Measurements from ENCODE around the gene FN3KRP.

FN3KRP gene

DNA sequence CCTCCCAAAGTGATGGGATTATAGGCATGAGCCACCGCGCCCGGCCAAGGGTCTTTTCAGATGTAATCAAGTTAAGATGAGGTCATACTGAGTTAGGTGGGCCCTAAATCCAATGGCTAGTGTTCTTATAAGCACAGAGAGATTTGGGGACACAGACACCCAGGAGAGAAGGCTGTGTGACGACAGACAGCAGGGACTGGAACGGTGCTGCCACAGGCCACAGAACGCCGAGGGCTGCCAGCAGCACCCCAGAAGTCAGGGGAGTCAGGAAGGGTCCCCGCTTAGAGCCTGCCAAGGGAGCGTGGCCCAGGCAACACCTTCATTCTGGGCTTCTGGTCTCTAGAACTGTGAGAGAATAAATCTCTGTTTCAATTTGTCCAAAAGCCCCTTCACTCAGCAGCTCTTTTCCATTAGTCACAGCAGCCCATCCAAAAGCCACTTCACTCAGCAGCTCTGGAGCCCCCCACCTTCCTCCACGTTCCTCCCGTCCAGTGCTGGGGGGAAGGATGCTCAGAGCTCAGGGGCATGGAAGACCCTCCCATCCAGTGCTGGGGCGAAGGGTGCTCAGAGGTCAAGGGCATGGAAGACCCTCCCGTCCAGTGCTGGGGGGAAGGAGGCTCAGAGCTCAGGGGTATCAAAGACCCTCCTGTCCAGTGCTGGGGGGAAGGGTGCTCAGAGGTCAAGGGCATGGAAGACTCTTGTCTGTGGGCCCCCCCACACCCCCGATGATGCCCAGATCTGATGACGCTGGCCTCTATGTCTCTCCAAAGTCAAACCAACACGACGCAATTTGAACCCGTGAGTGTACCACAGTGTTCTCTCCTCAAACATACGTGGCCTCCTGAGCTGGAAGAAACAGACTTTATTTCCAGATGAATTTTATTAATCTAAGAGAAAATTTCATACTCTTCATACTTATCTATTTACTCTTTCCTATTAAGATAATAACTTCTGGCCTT lies 29.9 kb upstream of the FN3KRP start:
- Histone ChIP-seq H3K9me3 (no peaks in the 10 kb centered on the region), H3K27ac (no peak overlapping the region), H3K4me3 (ENCODE audit: low read depth in 1 of 2, low read length in 1 of 2) (no peak overlapping the region), H3K4me1 (ENCODE audit: control insufficient read depth in 1 of 2, insufficient read depth in 1 of 2, low read depth in 1 of 2, low read length in 1 of 2) (no peaks in the 10 kb centered on the region), H3K36me3 (no peaks in the 10 kb centered on the region), H3K27me3 (no peaks in the 10 kb centered on the region)
- TF ChIP-seq, protein P1, sequence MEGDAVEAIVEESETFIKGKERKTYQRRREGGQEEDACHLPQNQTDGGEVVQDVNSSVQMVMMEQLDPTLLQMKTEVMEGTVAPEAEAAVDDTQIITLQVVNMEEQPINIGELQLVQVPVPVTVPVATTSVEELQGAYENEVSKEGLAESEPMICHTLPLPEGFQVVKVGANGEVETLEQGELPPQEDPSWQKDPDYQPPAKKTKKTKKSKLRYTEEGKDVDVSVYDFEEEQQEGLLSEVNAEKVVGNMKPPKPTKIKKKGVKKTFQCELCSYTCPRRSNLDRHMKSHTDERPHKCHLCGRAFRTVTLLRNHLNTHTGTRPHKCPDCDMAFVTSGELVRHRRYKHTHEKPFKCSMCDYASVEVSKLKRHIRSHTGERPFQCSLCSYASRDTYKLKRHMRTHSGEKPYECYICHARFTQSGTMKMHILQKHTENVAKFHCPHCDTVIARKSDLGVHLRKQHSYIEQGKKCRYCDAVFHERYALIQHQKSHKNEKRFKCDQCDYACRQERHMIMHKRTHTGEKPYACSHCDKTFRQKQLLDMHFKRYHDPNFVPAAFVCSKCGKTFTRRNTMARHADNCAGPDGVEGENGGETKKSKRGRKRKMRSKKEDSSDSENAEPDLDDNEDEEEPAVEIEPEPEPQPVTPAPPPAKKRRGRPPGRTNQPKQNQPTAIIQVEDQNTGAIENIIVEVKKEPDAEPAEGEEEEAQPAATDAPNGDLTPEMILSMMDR (IDR thresholded peaks at IDR 0.05) = no peak

- Histone ChIP-seq H3K9me3 (no peaks in the 10 kb centered on the region), H3K36me3 (no peaks in the 10 kb centered on the region), H3K4me1 (ENCODE audit: control insufficient read depth in 1 of 2, insufficient read depth in 1 of 2, low read depth in 1 of 2, low read length in 1 of 2) (no peaks in the 10 kb centered on the region), H3K27me3 (no peaks in the 10 kb centered on the region), H3K27ac (no peak overlapping the region), H3K4me3 (ENCODE audit: low read depth in 1 of 2, low read length in 1 of 2) (no peak overlapping the region)
- TF ChIP-seq, protein P1 (IDR thresholded peaks at IDR 0.05) = no peak
Observed at GRCh38 chr17:82687375-82687861, 29.1 kb upstream of the FN3KRP start.

GRCh38 chr17:82687871-82688270 lies 28.6 kb upstream of the FN3KRP start:
- H3K27me3 ChIP-seq = no peaks in the 10 kb centered on the region
- no peak overlapping the region for H3K27ac ChIP-seq
- no peaks in the 10 kb centered on the region for H3K36me3 ChIP-seq
- TF ChIP-seq, protein P1 (IDR thresholded peaks at IDR 0.05) = no peak
- H3K4me3 ChIP-seq (ENCODE audit: low read depth in 1 of 2, low read length in 1 of 2) = no peak overlapping the region
- no peaks in the 10 kb centered on the region for H3K4me1 ChIP-seq (ENCODE audit: control insufficient read depth in 1 of 2, insufficient read depth in 1 of 2, low read depth in 1 of 2, low read length in 1 of 2)
- H3K9me3 ChIP-seq = no peaks in the 10 kb centered on the region

- Histone ChIP-seq H3K27me3 (no peaks in the 10 kb centered on the region), H3K9me3 (no peaks in the 10 kb centered on the region), H3K27ac (no peak overlapping the region), H3K36me3 (no peaks in the 10 kb centered on the region), H3K4me3 (ENCODE audit: low read depth in 1 of 2, low read length in 1 of 2) (no peak overlapping the region), H3K4me1 (ENCODE audit: control insufficient read depth in 1 of 2, insufficient read depth in 1 of 2, low read depth in 1 of 2, low read length in 1 of 2) (no peaks in the 10 kb centered on the region)
- TF ChIP-seq, protein P1 (IDR thresholded peaks at IDR 0.05) = no peak
Observed at GRCh38 chr17:82689077-82689476, 27.4 kb upstream of the FN3KRP start.

GRCh38 chr17:82690786-82691489 lies 25.6 kb upstream of the FN3KRP start:
- TF ChIP-seq, protein P1 (IDR thresholded peaks at IDR 0.05) = no peak
- H3K4me3 ChIP-seq (ENCODE audit: low read depth in 1 of 2, low read length in 1 of 2) = no peak overlapping the region
- H3K9me3 ChIP-seq = no peaks in the 10 kb centered on the region
- H3K27me3 ChIP-seq = peaks cover 18% of the 10 kb centered on the region
- H3K27ac ChIP-seq = no peak overlapping the region
- no peaks in the 10 kb centered on the region for H3K4me1 ChIP-seq (ENCODE audit: control insufficient read depth in 1 of 2, insufficient read depth in 1 of 2, low read depth in 1 of 2, low read length in 1 of 2)
- no peaks in the 10 kb centered on the region for H3K36me3 ChIP-seq

Data from neutrophil (primary cell).